Stimulated activated CD4-positive, alpha-beta T cell treated with anti-CD3 and anti-CD28 coated beads, Interleukin-4, amount 100 ng/mL, for 1 hour (primary cell): ENCODE data around the gene ANKRD13D.

Experiments used
- DNase-seq: peaks from one replicate; pipeline ENCODE4 v3.0.0-alpha.2; 2020

The ANKRD13D gene

DNA sequence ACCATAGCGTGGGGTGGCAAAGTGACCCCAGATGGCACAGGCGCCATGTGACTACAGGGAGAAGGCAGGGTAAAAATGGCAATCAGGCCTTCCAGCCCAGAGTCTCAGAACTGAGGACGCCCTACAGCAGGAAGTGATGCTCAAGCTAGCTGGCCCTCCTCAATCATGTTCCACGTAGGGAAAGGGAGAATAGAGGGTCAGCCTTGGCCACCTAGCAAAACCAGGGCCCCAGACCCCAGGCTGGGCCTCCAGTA is 978 bp upstream of the ANKRD13D start:
- no peak for DNase-seq

GRCh38 chr11:67288452-67289225 is 464 bp upstream of the ANKRD13D start:
- DNase-seq, result peak; percentile 88

- peak; percentile 4 for DNase-seq
These were observed 762 bp downstream of the ANKRD13D start for GRCh38 chr11:67289651-67290479.

GRCh38 chr11:67290801-67291200 is 1.7 kb downstream of the ANKRD13D start:
- no peak for DNase-seq

- DNase-seq, result no peak
These were observed 2.6 kb downstream of the ANKRD13D start for GRCh38 chr11:67291481-67292381.

DNA sequence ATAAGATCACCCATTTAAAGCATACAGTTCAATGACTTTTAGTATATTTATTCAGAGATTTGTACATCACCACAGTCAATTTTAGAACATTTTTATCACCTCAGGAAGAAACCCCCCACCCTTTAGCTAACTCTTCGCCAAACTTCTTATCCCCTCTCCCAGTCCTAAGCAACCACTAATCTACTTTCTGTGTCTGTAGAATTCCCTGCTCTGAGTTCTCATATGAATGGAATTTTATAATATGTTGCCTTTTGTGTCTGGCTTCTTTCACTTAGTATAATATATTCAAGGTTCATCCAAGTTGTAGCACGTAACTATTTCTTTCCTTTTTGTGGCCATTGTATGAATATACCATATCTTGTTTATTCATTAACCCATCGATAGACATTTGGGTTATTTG is 3.6 kb downstream of the ANKRD13D start:
- DNase-seq, result no peak

DNA sequence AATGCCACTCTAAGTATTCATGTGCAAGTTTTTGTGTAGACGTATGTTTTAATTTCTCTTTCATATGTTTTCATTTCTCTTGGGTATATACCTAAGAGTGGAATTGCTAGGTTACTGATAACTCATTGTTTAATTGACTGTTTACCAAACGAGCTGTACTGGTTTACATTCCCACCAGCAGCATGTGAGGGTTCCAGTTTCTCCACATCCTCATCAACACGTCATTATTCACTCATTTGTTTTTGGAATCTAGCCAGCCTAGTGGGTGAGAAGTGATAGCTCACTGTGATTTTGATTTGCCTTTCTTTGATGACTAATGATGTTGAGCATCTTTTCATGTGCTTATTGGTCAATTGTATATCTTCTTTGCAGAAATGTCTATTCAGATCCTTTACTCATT is 4.0 kb downstream of the ANKRD13D start:
- DNase-seq, result no peak

DNA sequence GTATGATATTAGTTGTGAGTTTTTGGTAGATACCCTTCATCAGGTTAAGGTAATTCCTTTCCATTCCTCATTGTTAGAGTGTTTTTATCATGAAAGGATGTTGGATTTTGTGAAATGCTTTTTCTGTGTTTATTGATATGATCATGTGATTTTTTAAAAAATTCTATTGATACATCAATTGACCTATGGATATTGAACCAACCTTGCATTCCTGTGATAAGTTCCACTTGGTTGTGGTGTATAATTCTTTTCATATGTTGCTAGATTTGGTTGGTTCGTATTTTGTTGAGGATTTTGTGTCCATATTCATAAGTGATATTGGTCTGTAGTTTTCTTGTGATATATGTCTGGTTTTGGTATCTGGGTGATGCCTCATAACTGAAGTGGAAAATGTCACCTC is 6.7 kb downstream of the ANKRD13D start:
- no peak for DNase-seq

- DNase-seq, result no peak
These were observed 9.7 kb downstream of the ANKRD13D start for GRCh38 chr11:67298786-67299185.

DNA sequence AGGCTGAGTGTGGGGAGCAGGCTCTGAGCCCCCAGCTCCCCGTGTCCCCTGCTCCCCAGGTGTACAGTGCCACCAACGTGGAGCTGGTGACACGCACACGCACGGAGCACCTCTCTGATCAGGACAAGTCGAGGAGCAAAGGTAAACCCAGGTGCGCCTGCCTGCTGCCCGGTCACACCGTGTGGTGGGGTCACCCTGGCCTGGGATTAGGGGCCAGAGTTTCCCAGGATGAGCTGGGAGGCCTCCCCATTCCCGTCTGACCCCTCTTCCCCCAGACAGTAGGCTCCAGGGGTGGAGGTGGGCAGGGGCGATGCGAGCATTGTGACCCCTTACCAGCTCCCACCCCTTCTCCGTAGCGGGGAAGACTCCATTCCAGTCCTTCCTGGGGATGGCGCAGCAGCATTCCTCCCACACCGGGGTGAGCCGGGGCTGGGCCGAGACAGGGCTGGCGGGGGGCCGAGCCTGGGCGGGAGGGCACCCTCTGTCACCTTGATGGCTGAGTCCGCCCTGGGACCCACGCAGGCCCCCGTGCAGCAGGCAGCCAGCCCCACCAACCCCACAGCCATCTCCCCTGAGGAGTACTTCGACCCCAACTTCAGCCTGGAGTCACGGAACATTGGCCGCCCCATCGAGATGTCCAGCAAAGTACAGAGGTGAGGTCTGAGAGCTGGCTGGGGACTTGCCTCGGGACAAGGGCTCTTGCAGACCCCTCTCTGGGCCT is 10.5 kb downstream of the ANKRD13D start:
- no peak for DNase-seq

- no peak for DNase-seq
These were observed 11.2 kb downstream of the ANKRD13D start for GRCh38 chr11:67300256-67300755.

DNA sequence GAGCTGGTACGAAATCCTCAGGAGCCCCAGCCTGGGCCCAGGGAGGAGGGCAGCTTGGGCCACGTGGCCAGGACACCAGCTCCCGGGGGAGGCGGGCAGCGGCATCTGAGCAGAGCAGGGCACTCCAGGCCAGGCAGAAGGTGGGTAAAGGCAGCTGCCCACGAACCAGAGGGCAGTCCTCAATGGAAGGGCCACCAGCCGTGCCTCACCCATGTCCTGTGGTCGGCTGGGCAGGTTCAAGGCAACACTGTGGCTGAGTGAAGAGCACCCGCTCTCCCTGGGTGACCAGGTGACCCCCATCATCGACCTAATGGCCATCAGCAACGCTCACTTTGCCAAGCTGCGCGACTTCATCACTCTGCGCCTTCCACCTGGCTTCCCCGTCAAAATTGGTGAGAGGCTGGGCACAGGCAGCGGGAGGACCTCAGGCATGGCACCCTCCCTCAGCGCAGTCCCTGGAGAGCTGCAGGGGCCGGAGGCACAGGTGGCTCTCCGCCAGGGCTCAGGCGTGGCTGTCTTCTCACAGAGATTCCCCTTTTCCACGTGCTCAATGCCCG is 11.7 kb downstream of the ANKRD13D start:
- DNase-seq, result no peak

DNA sequence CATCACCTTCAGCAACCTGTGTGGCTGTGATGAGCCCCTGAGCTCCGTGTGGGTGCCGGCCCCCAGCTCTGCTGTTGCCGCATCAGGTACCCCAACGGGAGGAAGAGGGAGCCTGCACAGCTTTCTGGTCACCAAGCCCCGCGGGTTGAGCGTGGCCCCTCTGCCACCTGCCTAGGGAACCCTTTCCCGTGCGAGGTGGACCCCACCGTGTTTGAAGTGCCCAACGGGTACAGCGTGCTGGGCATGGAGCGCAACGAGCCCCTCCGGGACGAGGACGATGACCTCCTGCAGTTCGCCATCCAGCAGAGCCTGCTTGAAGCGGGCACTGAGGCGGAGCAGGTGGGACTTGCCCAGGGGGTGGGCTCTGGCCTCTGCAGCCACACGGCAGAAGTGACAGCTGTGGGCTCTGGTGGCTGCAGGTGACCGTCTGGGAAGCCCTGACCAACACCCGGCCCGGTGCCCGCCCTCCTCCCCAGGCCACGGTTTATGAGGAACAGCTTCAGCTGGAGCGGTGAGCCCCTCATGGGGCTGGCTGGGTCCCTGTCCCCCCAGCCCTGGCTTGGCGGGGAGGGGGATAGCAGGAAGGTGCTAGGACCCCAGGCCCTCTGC is 12.3 kb downstream of the ANKRD13D start:
- no peak for DNase-seq

DNA sequence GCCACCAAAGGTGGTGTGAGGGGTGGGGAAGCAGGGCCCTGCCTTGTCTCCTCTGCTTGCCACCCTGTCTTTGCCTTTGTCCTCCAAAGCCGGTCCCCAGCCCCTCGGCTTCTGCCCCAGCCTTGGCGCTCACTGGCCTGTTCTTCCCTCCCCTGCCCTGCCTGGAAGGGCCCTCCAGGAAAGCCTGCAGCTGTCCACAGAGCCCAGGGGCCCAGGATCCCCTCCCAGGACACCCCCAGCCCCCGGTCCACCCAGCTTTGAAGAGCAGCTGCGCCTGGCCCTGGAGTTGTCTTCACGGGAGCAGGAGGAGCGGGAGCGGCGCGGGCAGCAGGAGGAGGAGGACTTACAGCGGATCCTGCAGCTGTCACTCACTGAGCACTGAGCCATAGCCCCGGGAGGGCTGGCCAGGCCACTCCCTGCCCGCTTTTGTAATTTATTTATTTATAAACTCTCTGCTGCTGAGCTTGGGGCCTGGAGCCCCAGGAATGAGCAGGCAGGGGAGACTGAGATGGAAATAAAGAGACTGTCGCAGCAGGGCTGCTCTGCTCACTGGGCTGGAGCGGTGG is 12.9 kb downstream of the ANKRD13D start:
- no peak for DNase-seq

DNA sequence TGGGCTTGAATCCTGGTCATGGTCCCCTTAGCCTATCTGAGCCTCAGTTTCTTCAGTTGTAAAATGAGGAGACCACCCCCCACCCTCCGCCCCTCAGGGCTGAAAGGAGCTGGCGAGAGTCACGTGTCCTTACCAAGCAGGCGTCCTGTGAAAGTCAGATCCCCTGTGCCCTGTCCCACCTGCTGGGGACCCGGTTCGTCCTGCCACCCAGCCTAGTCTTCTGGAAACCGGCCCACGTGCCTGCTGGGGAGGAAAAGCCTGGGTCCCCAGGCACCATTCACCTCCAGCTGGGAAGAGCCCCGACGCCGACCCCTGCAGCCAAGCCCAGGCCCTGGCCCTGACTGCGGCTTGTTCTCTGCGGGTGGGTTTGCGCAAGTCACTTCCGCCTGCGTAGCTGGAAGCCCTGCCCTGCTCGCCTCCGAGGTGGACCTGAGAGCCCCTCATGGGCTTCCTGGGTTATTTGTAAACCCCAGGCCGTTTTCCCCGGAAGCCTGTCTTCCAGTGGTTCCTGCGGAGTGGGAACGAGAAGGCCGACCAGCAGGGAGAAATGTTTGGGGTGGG is 13.5 kb downstream of the ANKRD13D start:
- no peak for DNase-seq

- DNase-seq, result peak; percentile 51
These were observed 14.2 kb downstream of the ANKRD13D start, which contains the start of gene SSH3 for GRCh38 chr11:67303132-67303834. Gene SSH3, plus strand, starts transcription at chr11:67303530. Its CDS starts 96 bp downstream, at chr11:67303626.

- peak; percentile 27 for DNase-seq
These were observed 14.8 kb downstream of the ANKRD13D start for GRCh38 chr11:67303835-67304411.

DNA sequence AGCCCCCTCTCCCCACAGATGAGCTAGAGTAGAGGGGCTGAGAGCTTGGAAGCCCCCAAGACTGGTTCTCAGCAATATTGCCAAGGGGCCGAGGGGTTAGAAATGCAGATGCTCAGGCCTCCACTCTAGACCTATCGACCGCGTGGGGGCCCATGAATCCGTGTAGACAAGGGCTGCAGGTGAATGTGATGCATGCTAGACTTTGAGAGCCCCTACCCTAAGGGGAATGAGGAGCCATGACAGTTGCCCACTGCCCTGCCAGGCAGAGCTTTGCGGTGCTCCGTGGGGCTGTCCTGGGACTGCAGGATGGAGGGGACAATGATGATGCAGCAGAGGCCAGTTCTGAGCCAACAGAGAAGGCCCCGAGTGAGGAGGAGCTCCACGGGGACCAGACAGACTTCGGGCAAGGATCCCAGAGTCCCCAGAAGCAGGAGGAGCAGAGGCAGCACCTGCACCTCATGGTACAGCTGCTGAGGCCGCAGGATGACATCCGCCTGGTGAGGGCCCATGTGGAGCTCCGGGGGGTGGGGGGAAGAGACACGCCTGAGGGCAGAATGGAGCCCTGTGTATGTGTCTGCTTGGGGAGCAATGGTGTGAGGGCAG is 15.5 kb downstream of the ANKRD13D start:
- DNase-seq, result no peak

GRCh38 chr11:67306769-67307544 is 17.9 kb downstream of the ANKRD13D start:
- DNase-seq, result no peak
